IPS-18c (cell line): Measurements from ENCODE around the gene ATM.
A peak's percentile ranks its signal among the peaks of the same experiment; 100 is the strongest.

ENCODE experiments used
- H3K4me3 ChIP-seq: 2 replicates; pipeline ENCODE4 v1.7.0; 2013; ENCODE audit warnings: low read depth, mild to moderate bottlenecking, low read length, moderate library complexity; ENCODE audit not compliant: insufficient read depth
- H3K9me3 ChIP-seq: one replicate; pipeline ENCODE4 v1.6.1; 2013; ENCODE audit warnings: mild to moderate bottlenecking, low read length, moderate library complexity; ENCODE audit not compliant: control insufficient read depth, insufficient read depth

The ATM gene

DNA sequence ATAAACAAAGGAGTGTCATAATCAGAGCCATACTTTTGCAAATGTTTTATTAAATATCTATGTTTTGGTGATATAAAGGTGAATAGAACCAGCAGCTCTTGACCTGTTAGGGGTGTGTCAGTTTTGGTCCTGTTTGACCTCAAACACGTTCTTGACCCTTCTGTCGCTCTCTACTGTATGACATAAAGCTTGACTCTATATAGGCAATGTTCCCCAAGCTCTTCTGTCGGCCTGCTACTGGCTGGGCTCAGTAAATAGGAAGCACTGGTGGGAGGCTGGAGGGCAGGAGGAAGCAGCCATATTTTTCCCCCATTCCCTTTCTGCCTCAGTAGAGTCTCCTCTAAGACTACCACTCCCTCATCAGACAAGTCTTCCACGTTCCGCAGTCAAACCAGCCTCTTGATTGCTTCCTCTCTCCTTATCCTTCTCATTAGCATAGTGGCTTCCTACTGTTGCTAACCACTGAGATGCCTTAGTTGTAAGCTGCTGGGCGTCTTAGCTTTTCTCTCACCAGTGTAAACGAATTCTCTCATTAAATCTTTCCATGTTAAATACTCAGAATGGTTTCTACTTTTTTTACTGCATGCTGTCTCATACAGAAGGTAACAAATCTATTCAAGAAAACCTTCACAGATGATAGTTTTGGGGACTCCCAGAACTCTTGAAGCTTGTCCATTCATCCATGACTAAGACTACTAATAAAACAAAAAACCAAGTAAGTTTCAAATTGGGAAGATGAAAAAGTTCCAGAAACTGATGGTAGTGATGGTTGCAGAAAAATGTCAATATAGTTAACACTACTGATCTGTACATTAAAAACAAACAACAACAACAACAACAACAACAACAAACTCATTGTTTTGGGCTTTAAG, 3.7 kb upstream of the ATM start:
- H3K4me3 ChIP-seq = no peak overlapping the region
- no peaks in the 10 kb centered on the region for H3K9me3 ChIP-seq

DNA sequence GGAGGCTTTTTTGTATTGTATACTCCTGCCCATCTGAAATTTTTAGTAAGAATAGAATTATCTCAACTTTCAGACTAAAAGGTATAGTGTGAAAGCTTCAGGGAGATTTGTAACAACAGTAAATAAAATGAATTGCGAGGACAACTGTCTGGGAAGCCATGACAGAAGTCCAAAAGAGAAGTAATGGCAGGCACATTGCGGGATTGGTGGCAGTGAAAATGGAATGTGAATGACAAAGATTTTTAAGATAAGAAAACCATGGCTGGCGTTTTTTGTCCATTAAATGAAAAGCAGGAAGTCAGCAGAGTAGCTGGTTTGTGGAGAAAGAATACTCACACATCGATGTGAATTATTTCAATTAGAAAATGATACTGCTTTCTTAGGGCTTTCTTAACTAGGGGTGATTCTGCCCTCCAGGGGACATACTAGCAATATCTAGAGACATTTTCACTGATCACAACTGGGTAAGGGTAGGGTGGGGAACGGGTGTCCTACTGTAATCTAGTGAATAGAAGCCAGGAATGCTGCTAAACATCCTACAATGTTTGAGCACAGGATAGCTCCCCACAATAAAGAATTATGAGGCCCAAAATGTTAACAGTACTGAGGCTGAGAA, 2.0 kb upstream of the ATM start:
- Histone ChIP-seq H3K4me3 (peak overlapping the region; percentile 68), H3K9me3 (no peaks in the 10 kb centered on the region)

GRCh38 chr11:108221371-108221770, 1.5 kb upstream of the ATM start:
- Histone ChIP-seq H3K4me3 (peak overlapping the region; percentile 68), H3K9me3 (no peaks in the 10 kb centered on the region)

DNA sequence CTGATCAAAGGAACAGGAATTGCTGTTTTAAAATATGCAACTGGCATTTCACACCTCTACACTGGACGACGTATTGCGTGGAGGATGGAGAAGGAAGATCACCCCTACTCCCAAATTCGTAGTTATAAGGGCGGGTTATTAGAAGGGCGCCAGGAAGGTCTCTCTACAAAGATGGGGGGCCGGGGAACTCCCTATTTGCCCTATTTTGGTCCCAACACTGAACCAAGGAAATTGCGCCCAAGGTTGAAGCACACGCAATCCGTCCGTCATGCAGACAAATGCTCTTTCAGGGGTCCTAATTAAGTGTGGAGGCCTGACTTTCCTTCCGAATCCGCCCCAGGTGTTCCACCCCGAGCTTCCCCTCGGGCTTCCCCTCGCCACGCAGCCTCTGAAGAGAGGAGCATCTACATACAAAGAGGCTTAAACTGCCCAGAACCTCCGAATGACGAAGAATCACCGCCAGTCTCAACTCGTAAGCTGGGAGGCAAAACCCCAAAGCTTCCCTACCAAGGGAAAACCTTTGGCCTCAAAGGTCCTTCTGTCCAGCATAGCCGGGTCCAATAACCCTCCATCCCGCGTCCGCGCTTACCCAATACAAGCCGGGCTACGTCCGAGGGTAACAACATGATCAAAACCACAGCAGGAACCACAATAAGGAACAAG, 825 bp upstream of the ATM start:
- Histone ChIP-seq H3K9me3 (no peaks in the 10 kb centered on the region), H3K4me3 (peak overlapping the region; percentile 68)

GRCh38 chr11:108223348-108224149, 682 bp downstream of the ATM start:
- Histone ChIP-seq H3K9me3 (no peaks in the 10 kb centered on the region), H3K4me3 (peak overlapping the region; percentile 68)

DNA sequence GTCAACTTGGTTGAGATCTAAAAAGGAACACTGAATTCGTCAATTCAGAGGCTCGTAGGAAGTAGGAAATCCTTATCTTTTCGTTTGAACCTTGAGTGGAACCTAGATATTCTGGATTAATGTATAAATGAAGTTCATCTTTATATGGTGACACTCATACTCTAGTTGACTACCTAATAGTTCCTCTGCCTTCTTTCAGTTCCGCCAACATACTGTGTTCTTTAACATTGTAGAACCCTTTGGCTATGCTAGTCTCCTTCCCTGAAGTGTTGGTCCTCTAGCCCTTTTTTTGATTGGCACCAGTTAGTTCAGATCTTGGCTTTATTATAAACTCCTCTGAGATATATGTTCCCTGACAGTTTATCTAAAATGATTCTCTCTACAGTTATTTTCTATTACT, 1.5 kb downstream of the ATM start:
- Histone ChIP-seq H3K9me3 (no peaks in the 10 kb centered on the region), H3K4me3 (peak overlapping the region; percentile 68; the same call in 1 of the 2 replicates)

- no peak overlapping the region for H3K4me3 ChIP-seq
These were observed 2.3 kb downstream of the ATM start for GRCh38 chr11:108224911-108225786.

DNA sequence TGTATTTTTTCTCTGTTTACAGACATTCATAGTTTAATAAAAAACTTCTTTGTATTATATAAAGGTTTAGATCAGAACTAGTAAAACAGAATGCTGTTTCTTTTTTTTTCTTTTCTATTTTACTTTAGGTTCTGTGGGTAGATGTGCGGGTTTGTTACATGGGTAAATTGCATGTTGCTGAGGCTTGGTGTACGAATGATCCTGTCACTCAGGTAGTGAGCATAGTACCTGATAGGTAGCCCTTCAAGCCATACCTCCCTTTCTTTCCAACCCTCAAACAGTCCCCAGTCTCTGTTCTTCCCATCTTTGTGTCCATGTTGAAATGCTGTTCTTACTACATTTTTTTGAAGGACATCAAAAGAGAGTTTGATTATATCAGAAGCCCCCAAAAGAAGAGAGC, 3.2 kb downstream of the ATM start:
- no peaks in the 10 kb centered on the region for H3K9me3 ChIP-seq
- H3K4me3 ChIP-seq = no peak overlapping the region

More at GRCh38 chr11:108224911-108225786, 2.3 kb downstream of the ATM start:
- H3K9me3 ChIP-seq = no peaks in the 10 kb centered on the region

DNA sequence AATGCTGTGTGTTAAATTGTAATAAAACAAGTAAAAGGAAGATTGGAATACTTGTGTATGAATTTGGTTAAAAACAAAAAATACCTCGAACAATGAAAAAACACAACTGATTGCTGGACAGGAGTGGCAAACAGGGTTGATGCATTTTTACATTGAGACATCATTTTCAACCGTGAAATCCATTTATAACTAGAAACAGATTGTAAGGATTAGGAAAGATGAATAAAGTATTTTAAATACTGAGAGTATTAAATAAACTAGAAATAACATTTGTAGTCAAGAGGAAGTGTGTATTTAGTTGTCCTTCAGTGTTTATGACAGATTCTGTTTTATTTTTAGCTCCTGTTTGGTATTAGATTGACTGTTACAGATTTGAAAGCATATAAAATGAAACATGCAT, 5.4 kb downstream of the ATM start:
- Histone ChIP-seq H3K4me3 (no peak overlapping the region), H3K9me3 (no peaks in the 10 kb centered on the region)

- Histone ChIP-seq H3K9me3 (no peaks in the 10 kb centered on the region), H3K4me3 (no peak overlapping the region)
These were observed 10.5 kb downstream of the ATM start for GRCh38 chr11:108233277-108233945.

GRCh38 chr11:108235192-108235591, 12.3 kb downstream of the ATM start:
- H3K4me3 ChIP-seq = no peak overlapping the region

DNA sequence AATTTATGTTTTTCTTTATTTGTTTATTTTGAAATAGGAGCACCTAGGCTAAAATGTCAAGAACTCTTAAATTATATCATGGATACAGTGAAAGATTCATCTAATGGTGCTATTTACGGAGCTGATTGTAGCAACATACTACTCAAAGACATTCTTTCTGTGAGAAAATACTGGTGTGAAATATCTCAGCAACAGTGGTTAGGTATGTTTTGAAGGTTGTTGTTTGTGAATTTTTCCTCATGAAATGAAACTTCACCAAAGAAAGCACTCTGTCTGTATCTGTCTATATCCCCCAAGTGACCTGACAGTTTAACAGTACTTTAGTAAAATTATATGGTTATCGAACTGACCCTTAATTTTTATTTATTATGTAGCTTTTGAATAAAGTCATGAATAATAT, 12.8 kb downstream of the ATM start:
- Histone ChIP-seq H3K4me3 (no peak overlapping the region), H3K9me3 (no peaks in the 10 kb centered on the region)

More at GRCh38 chr11:108235192-108235591, 12.3 kb downstream of the ATM start:
- H3K9me3 ChIP-seq = no peaks in the 10 kb centered on the region

- Histone ChIP-seq H3K4me3 (no peak overlapping the region), H3K9me3 (no peaks in the 10 kb centered on the region)
These were observed 14.2 kb downstream of the ATM start for GRCh38 chr11:108237058-108237481.

DNA sequence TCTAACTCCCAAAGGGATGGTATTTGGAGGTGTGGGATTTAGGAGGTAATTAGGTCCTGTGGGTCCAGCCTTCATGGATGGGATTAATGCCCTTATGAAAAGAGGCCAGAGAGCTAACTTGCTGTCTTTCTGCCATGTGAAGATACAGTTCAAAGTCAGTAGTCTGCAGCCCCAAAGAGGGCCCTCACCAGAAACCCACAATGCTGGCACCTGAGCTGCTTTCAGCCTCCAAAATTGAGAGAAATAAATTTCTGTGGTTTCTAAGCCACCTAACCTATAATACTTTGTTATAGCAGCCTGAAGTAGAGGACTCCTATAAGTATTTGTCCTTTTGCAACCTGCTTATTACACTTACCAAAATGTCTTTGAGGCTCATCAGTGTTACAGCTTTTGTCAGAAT, 16.2 kb downstream of the ATM start:
- Histone ChIP-seq H3K4me3 (no peak overlapping the region), H3K9me3 (no peaks in the 10 kb centered on the region)

DNA sequence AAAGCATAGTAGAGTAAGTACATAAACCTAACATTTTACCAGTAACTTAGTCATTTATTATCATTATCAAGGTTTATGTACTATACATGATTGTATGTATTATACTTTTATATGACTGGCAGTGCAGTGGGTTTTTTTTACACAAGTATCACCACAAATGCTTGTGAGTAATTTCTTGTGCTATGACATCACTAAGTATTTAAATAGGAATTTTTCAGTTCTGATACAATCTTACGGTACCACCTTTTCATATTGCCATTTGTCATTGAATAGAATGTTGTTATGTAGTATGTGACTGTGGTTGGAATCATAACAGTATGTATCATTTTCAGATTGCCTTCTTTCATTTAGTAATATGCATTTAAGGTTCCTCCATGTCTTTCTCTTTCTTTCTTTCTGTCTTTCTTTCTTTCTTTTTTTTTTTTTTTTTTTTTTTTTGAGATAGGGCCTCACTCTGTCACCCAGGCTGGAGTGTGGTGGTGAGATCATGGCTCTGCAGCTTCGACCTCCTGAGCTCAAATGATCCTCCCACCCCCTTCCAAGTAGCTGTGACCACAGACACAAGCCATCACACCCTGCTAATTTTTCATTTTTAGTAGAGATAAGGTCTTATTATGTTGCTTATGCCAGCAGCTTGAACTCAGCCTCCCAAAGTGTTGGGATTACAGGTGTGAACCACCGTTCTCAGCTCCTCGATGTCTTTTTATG, 18.6 kb downstream of the ATM start:
- H3K4me3 ChIP-seq = no peak overlapping the region
- no peaks in the 10 kb centered on the region for H3K9me3 ChIP-seq
